Ovary (tissue), 3 donors: ENCODE measurements around the gene ARNT2.

Experiments used
- EP300 ChIP-seq: sonication (generic); formaldehyde crosslinking; IDR thresholded peaks from one replicate; pipeline ENCODE4 v1.6.1; 2017; ENCODE audit warnings: antibody characterized with exemption
- POLR2A ChIP-seq: fragments of 450-650 bp; IDR thresholded peaks from one replicate; pipeline ENCODE4 v1.6.1; 2017; ENCODE audit warnings: antibody characterized with exemption, mild to moderate bottlenecking, moderate library complexity
- TF ChIP-seq, protein P1 (sequence below), 3 donors: fragments of 450-650 bp in 2 of 3; fragments of 200-600 bp in 1 of 3; IDR thresholded peaks; one replicate each; pipeline versions ENCODE4 v1.5.1 to v1.8.0; 2016 to 2022; ENCODE audit warnings: antibody characterized with exemption in 3 of 3, mild to moderate bottlenecking in 1 of 3
- donor health status: DM: no; HTN: no; CAD: no.

DNA sequence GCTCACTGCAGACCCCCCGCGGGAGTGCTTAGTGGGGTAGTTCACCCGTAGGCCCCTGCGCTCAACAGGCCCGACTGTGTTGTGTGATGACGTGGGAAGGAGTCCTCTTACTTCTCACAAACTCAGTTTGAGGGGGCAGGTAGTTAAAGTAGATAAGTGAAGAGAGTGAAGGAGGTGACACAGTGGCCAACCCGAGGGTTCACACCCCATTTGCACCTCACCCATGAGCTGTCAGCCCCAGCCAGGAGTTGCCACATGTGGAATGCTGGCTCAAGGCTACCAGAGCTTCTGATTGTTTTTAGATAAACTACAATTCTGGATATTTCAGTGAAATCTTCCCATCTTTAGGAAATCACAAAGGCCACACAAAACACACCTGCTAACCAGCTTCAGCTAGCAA is 226.8 kb downstream of the ARNT2 start:
- TF ChIP-seq, protein P1, sequence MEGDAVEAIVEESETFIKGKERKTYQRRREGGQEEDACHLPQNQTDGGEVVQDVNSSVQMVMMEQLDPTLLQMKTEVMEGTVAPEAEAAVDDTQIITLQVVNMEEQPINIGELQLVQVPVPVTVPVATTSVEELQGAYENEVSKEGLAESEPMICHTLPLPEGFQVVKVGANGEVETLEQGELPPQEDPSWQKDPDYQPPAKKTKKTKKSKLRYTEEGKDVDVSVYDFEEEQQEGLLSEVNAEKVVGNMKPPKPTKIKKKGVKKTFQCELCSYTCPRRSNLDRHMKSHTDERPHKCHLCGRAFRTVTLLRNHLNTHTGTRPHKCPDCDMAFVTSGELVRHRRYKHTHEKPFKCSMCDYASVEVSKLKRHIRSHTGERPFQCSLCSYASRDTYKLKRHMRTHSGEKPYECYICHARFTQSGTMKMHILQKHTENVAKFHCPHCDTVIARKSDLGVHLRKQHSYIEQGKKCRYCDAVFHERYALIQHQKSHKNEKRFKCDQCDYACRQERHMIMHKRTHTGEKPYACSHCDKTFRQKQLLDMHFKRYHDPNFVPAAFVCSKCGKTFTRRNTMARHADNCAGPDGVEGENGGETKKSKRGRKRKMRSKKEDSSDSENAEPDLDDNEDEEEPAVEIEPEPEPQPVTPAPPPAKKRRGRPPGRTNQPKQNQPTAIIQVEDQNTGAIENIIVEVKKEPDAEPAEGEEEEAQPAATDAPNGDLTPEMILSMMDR (IDR thresholded peaks at IDR 0.05), result no peak
- TF ChIP-seq POLR2A (no peak), EP300 (no peak)
